Measurements from ENCODE around the gene TMEM178A. TPM values are rescaled to one million over a fixed set of nuclear protein-coding genes. Genes with fewer than 3 reads are reported as not detected.

The TMEM178A gene
- total RNA-seq, 1 donor from 2014 or later = 19.2 TPM

DNA sequence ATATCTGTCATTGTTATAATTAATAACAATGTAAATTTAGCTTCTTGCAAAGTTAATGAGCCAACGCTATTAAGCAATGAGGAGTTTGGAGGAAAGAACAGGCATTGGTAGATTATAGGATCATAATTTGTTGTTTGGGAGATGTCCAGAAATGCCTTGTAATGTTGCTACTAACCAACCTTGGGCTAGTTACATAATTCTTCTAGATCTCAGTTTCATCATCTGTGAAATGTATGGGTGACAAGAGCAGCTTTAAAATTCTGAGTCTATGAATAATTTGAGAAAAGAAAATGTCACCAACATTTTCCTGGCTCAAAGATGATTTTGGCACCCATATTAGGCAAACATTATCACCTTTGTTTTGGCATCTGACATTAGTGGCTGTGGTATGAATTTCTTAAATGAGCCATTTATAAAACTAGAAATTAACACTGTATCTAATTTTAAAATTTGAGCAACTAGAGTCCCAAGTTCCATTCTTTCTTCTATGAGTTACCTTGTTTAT lies 2.9 kb downstream of the TMEM178A start:
- Mint-ChIP-seq H3K27me3 (ENCODE audit: insufficient read depth, low read depth) (peaks cover 5% of the 10 kb centered on the region), H3K4me3 (peak overlapping the region; percentile 99), H3K36me3 (peaks cover 24% of the 10 kb centered on the region), H3K9me3 (peaks cover 2% of the 10 kb centered on the region), H3K27ac (no peak overlapping the region), H3K4me1 (peaks cover 26% of the 10 kb centered on the region)
- H3F3A ChIP-seq (ENCODE audit: low read depth) = no peaks in the 10 kb centered on the region
- no peak overlapping the region for H3K9ac ChIP-seq
- TF ChIP-seq EZH2phosphoT487 (IDR thresholded peaks at IDR 0.05) = no peak
- no peak for TF ChIP-seq CTCF (IDR thresholded peaks at IDR 0.05)
- no peak for TF ChIP-seq EZH2 (IDR thresholded peaks at IDR 0.05)
- no peaks in the 10 kb centered on the region for H3K79me2 ChIP-seq (ENCODE audit: low read depth)
- H3K9me3 ChIP-seq (ENCODE audit: low read depth) = no peaks in the 10 kb centered on the region
- H2AFZ ChIP-seq (replicated peaks) = no peak overlapping the region
- H4K20me1 ChIP-seq (ENCODE audit: low read depth) = peaks cover 3% of the 10 kb centered on the region
- no peak overlapping the region for H3K4me3 ChIP-seq
- no peak for DNase-seq (ENCODE audit: low spot score)
- no peak overlapping the region for H3K27ac ChIP-seq
- H3K4me2 ChIP-seq = no peak overlapping the region
- H3K27me3 ChIP-seq = peaks cover 52% of the 10 kb centered on the region
- peaks cover 10% of the 10 kb centered on the region for H3K4me1 ChIP-seq
- H3K36me3 ChIP-seq = no peaks in the 10 kb centered on the region

- peaks cover 3% of the 10 kb centered on the region for H4K20me1 ChIP-seq (ENCODE audit: low read depth)
- no peaks in the 10 kb centered on the region for H3K9me3 ChIP-seq (ENCODE audit: low read depth)
- peaks cover 9% of the 10 kb centered on the region for H3K4me1 ChIP-seq
- no peaks in the 10 kb centered on the region for H3K36me3 ChIP-seq
- H3K9me3 Mint-ChIP-seq = peaks cover 7% of the 10 kb centered on the region
- no peak overlapping the region for H3K4me3 ChIP-seq
- H3F3A ChIP-seq (ENCODE audit: low read depth) = no peaks in the 10 kb centered on the region
- H3K36me3 Mint-ChIP-seq = peaks cover 38% of the 10 kb centered on the region
- H3K27me3 Mint-ChIP-seq (ENCODE audit: insufficient read depth, low read depth) = peaks cover 3% of the 10 kb centered on the region
- no peak overlapping the region for H3K27ac Mint-ChIP-seq
- H3K9ac ChIP-seq = no peak overlapping the region
- H3K27ac ChIP-seq = no peak overlapping the region
- no peak for TF ChIP-seq CTCF (IDR thresholded peaks at IDR 0.05)
- TF ChIP-seq EZH2 (IDR thresholded peaks at IDR 0.05) = no peak
- no peak for TF ChIP-seq EZH2phosphoT487 (IDR thresholded peaks at IDR 0.05)
- H3K4me3 Mint-ChIP-seq = no peak overlapping the region
- H2AFZ ChIP-seq (replicated peaks) = no peak overlapping the region
- no peak for DNase-seq (ENCODE audit: low spot score)
- no peaks in the 10 kb centered on the region for H3K79me2 ChIP-seq (ENCODE audit: low read depth)
- peaks cover 16% of the 10 kb centered on the region for H3K4me1 Mint-ChIP-seq
- H3K4me2 ChIP-seq = no peak overlapping the region
- H3K27me3 ChIP-seq = peaks cover 27% of the 10 kb centered on the region
Observed at GRCh38 chr2:39671604-39672003, 5.9 kb downstream of the TMEM178A start.

GRCh38 chr2:39673018-39673417 lies 7.3 kb downstream of the TMEM178A start:
- peaks cover 13% of the 10 kb centered on the region for H3K27me3 ChIP-seq
- Mint-ChIP-seq H3K4me3 (no peak overlapping the region), H3K27me3 (ENCODE audit: insufficient read depth, low read depth) (no peaks in the 10 kb centered on the region), H3K27ac (no peak overlapping the region), H3K4me1 (peaks cover 5% of the 10 kb centered on the region), H3K9me3 (peaks cover 20% of the 10 kb centered on the region), H3K36me3 (peaks cover 51% of the 10 kb centered on the region)
- TF ChIP-seq CTCF (IDR thresholded peaks at IDR 0.05) (no peak), EZH2phosphoT487 (IDR thresholded peaks at IDR 0.05) (no peak), EZH2 (IDR thresholded peaks at IDR 0.05) (no peak)
- no peak overlapping the region for H3K4me2 ChIP-seq
- H4K20me1 ChIP-seq (ENCODE audit: low read depth) = peaks cover 3% of the 10 kb centered on the region
- H2AFZ ChIP-seq (replicated peaks) = no peak overlapping the region
- H3K9ac ChIP-seq = no peak overlapping the region
- no peaks in the 10 kb centered on the region for H3K4me1 ChIP-seq
- no peaks in the 10 kb centered on the region for H3K9me3 ChIP-seq (ENCODE audit: low read depth)
- no peak for DNase-seq (ENCODE audit: low spot score)
- H3K79me2 ChIP-seq (ENCODE audit: low read depth) = no peaks in the 10 kb centered on the region
- no peak overlapping the region for H3K27ac ChIP-seq
- no peaks in the 10 kb centered on the region for H3K36me3 ChIP-seq
- no peak overlapping the region for H3K4me3 ChIP-seq
- H3F3A ChIP-seq (ENCODE audit: low read depth) = no peaks in the 10 kb centered on the region

Data from neural progenitor cell (in vitro differentiated cells).